Measurements from ENCODE around the gene RIMBP2. TPM values are rescaled to one million over a fixed set of nuclear protein-coding genes. Genes with fewer than 3 reads are reported as not detected.

Gene RIMBP2
- total RNA-seq, 4 donors from 2014 or later: 0.22 to 1.4 (median 1.2) TPM; not detected in 1

- Histone ChIP-seq H3K9me3 (no peaks in the 10 kb centered on the region), H3K4me1 (no peaks in the 10 kb centered on the region), H3K27me3 (peaks cover 0 to 4% of the 10 kb centered on the region in 2 donors), H3K36me3 (no peaks in the 10 kb centered on the region), H3K4me3 (no peak overlapping the region), H3K27ac (no peak overlapping the region)
- no peak for TF ChIP-seq EP300 (IDR thresholded peaks at IDR 0.05)
- TF ChIP-seq CTCF (IDR thresholded peaks at IDR 0.05): no peak
- no peak for TF ChIP-seq POLR2A (IDR thresholded peaks at IDR 0.05)
- 57 to 60% methylated on average over 23 of the region's 23 CpGs for WGBS, 2 donors
- no peak for DNase-seq (ENCODE audit: low spot score in 2 of 2)
Measured at GRCh38 chr12:130705178-130705822, 10.8 kb downstream of the RIMBP2 start.

- Histone ChIP-seq H3K4me1 (no peaks in the 10 kb centered on the region), H3K27me3 (peaks cover 0 to 4% of the 10 kb centered on the region in 2 donors), H3K4me3 (no peak overlapping the region), H3K27ac (no peak overlapping the region), H3K9me3 (no peaks in the 10 kb centered on the region), H3K36me3 (no peaks in the 10 kb centered on the region)
- WGBS, 2 donors: 83 to 89% methylated on average over 13 of the region's 13 CpGs
- DNase-seq (ENCODE audit: low spot score in 2 of 2): no peak
- TF ChIP-seq CTCF (IDR thresholded peaks at IDR 0.05): no peak
- no peak for TF ChIP-seq EP300 (IDR thresholded peaks at IDR 0.05)
- TF ChIP-seq POLR2A (IDR thresholded peaks at IDR 0.05): no peak
Measured at GRCh38 chr12:130704606-130705005, 11.5 kb downstream of the RIMBP2 start.

GRCh38 chr12:130703733-130704375 lies 12.2 kb downstream of the RIMBP2 start:
- whole genome bisulfite sequencing, 2 donors: 45 to 53% methylated on average over 15 of the region's 15 CpGs
- no peaks in the 10 kb centered on the region for H3K4me1 ChIP-seq
- no peaks in the 10 kb centered on the region for H3K9me3 ChIP-seq
- H3K36me3 ChIP-seq: no peaks in the 10 kb centered on the region
- H3K27me3 ChIP-seq: peaks cover 0 to 4% of the 10 kb centered on the region in 2 donors
- H3K4me3 ChIP-seq: no peak overlapping the region
- TF ChIP-seq CTCF (IDR thresholded peaks at IDR 0.05): no peak
- TF ChIP-seq EP300 (IDR thresholded peaks at IDR 0.05): no peak
- TF ChIP-seq POLR2A (IDR thresholded peaks at IDR 0.05): no peak
- no peak for DNase-seq (ENCODE audit: low spot score in 2 of 2)
- no peak overlapping the region for H3K27ac ChIP-seq

- DNase-seq (ENCODE audit: low spot score in 2 of 2): no peak
- no peak overlapping the region for H3K27ac ChIP-seq
- no peak overlapping the region for H3K4me3 ChIP-seq
- WGBS, 2 donors: 63 to 67% methylated on average over 25 of the region's 25 CpGs
- peaks cover 0 to 4% of the 10 kb centered on the region in 2 donors for H3K27me3 ChIP-seq
- H3K9me3 ChIP-seq: no peaks in the 10 kb centered on the region
- no peaks in the 10 kb centered on the region for H3K36me3 ChIP-seq
- H3K4me1 ChIP-seq: no peaks in the 10 kb centered on the region
- TF ChIP-seq EP300 (IDR thresholded peaks at IDR 0.05) (no peak), CTCF (IDR thresholded peaks at IDR 0.05) (no peak)
Measured at GRCh38 chr12:130702966-130703732, 12.9 kb downstream of the RIMBP2 start.

GRCh38 chr12:130701402-130701744 lies 14.7 kb downstream of the RIMBP2 start:
- H3K4me3 ChIP-seq: no peak overlapping the region
- peaks cover 0 to 4% of the 10 kb centered on the region in 2 donors for H3K27me3 ChIP-seq
- no peaks in the 10 kb centered on the region for H3K36me3 ChIP-seq
- no peak overlapping the region for H3K27ac ChIP-seq
- H3K4me1 ChIP-seq: no peaks in the 10 kb centered on the region
- TF ChIP-seq EP300 (IDR thresholded peaks at IDR 0.05) (no peak), POLR2A (IDR thresholded peaks at IDR 0.05) (no peak), CTCF (IDR thresholded peaks at IDR 0.05) (no peak)
- WGBS, 2 donors: 80 to 81% methylated on average over 10 of the region's 10 CpGs
- H3K9me3 ChIP-seq: no peaks in the 10 kb centered on the region
- DNase-seq (ENCODE audit: low spot score in 2 of 2): no peak

Data from tibial nerve (tissue), 4 donors.